ENCODE measurements around the gene HOXC6. TPM values are rescaled to one million over a fixed set of nuclear protein-coding genes. Genes with fewer than 3 reads are reported as not detected.

HOXC6 gene
- total RNA-seq, 1 experiment from 2014 or later = 7.1 TPM

DNA sequence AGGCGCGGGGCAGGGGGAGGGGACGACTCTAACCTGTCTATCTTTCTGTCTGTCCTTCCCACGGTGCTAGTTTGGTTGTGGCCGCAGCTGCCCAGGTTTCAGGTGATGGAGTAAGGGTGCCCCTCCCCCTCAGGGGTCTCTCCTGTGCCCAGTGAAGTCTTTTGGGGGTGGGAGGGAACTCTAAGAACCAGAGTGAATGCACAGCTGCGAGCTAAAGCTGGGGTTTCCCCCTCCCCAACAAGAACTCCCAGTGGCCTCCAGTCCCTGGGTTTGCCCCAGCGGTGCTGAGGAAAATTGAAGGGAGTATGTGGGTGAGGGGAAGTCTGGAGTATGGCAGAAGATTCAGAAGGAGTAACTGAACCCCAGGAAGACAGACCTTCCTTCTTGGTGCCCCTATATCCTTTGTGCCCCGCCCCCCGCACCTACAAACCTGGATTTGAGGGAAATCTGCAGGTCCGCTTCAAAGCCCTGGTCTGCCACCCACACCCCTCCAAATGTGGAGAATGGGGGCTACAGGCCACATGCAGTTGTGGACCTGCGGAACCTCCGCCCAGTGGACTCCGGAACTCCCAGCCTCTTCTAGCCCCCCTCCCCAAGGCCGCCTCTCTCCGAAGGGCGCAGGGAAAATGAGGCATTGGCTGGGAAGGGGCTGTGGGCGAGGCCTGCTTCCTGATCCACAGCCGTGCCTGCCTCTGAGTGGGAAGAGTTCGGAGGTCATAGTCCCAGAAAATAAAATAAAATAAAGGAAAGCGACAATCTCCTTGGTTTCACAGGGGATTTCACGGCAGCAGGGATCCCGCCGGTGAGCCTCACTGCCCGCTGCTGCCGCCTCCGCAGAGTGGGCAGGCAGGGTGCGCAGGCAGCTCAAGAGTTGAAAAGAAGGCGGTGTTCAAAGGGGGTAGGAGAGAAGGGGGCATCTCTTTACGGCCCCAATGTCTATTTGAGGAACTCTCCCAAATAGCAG, 31.7 kb upstream of the HOXC6 start:
- intact Hi-C loops (cut with micrococcal nuclease) = no loop called here
- no peak for DNase-seq (ENCODE audit: unreplicated experiment)
- no TSS peak for BruUV-seq (replicated peaks)
- peaks cover 7% of the 10 kb centered on the region for H3K27me3 Mint-ChIP-seq (ENCODE audit: insufficient read depth, unreplicated experiment)
- H3K9me3 Mint-ChIP-seq (ENCODE audit: unreplicated experiment) = no peaks in the 10 kb centered on the region
- H3K36me3 Mint-ChIP-seq (ENCODE audit: insufficient read depth, unreplicated experiment) = no peaks in the 10 kb centered on the region
- peaks cover 7% of the 10 kb centered on the region for H3K4me1 Mint-ChIP-seq (ENCODE audit: insufficient read depth, unreplicated experiment)
- H3K4me3 Mint-ChIP-seq (ENCODE audit: unreplicated experiment) = no peak overlapping the region
- ChIA-PET POLR2A (no interaction called here), CTCF (interaction anchor here (1.0 kb wide), 1 partner anchor 213 kb away, joined by 3 read pairs; no protein-coding TSS in a partner anchor)
- H3K27ac Mint-ChIP-seq (ENCODE audit: low read depth, unreplicated experiment) = no peak overlapping the region
- TF ChIP-seq CTCF (IDR thresholded peaks at IDR 0.05; ENCODE audit: unreplicated experiment) = no peak

DNA sequence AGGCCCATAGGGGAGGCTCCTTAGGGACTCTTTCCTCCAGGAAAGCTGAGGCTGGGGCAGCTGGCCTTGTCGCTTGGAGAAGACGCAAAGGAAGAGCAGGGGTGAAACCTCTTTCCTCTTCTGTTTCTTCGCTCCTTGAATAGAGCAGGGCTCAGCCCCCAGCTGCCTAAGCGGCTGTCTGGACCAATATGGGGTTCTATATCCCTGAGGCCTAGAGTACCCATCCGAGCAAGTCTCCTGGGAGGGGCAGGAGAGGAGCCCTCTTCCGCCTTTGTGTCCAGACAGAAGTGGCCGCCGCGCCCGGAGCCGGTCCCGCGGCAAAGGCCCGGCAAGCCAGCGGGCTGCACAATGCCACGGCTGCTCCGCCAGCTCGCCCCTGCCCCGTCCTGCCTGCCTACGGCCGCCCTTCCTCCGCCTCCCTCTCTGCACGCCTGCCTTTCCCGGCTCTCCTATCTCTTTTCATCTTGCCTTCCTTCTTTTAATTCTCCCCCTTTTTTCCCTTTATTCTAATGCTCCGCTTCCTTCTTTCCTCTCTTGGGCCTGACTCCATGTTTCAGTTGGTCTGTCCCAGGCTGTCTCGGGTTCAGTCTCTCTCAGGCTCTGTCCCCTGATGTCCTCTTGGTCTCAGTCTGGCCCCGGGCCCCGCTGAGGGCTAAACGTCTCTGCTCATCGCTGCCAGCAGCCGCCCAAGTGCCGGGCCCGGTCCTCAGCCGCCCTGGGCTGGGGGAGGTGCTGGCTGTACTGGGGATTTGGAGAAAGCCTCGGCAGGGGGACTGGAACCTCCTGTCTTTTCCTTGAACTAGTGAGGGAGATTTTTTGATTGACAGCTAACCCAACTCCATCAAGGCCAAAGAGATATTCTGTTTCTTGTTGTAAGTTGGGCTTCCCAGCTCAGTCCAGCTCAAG, 30.8 kb upstream of the HOXC6 start:
- no peak for DNase-seq (ENCODE audit: unreplicated experiment)
- POLR2A ChIA-PET = interaction anchor here (1.0 kb wide), 1 partner anchor 59 kb away, joined by 3 read pairs; the partner anchor contains the start of gene HOXC13
- Mint-ChIP-seq H3K27me3 (ENCODE audit: insufficient read depth, unreplicated experiment) (peaks cover 7% of the 10 kb centered on the region), H3K36me3 (ENCODE audit: insufficient read depth, unreplicated experiment) (no peaks in the 10 kb centered on the region), H3K9me3 (ENCODE audit: unreplicated experiment) (no peaks in the 10 kb centered on the region), H3K27ac (ENCODE audit: low read depth, unreplicated experiment) (no peak overlapping the region), H3K4me3 (ENCODE audit: unreplicated experiment) (no peak overlapping the region), H3K4me1 (ENCODE audit: insufficient read depth, unreplicated experiment) (peaks cover 12% of the 10 kb centered on the region)
- CTCF ChIA-PET = interaction anchor here (0.5 to 12.4 kb wide), 5 partner anchors 10 to 211 kb away, joined by 3 to 200 read pairs (median 4); partner anchors contain the start of gene HOXC10
- TF ChIP-seq CTCF (IDR thresholded peaks at IDR 0.05; ENCODE audit: unreplicated experiment) = no peak
- intact Hi-C loops (cut with micrococcal nuclease) = no loop called here
- no TSS peak for BruUV-seq (replicated peaks)

DNA sequence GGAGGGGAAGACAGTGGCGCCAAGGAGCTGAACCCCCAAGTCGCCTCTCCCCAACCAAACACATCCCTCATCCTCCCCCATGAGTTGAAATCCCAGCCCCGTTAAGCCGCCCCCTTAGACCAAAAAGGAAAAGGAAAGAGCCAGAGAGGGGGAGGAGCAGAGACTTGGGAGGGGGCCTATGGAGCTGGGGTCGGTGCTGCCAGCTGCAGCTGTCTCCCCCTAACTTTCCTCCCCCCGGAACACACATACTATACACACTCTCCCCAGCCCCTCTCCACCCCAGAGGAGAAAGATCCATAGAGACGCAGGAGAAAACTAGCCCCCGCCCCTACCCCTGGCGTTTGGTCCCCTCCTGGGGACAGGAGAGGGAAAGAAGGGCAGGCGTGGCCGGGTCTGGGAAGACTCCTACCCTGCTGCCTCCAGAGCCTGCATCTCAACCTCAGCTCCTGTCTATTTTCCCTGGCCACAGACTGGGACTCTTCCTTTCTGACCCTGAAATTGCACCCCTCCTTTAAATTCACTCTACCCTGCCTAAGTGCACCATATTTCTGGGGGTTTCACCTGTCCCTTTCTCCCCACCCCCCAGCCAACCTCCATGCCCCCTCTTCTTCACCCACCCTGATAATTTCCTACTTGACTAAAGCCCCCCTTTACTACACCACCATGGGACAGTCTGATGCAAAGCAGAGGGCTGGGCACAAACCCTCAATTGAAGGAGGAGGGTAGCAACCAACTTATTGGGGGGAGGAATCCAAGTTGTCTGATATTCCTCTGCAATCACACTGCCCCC, 29.9 kb upstream of the HOXC6 start:
- CTCF ChIA-PET = interaction anchor here (0.5 to 12.4 kb wide), 12 partner anchors 9 to 252 kb away, joined by 3 to 200 read pairs (median 4); partner anchors contain the start of genes HOXC10, HOXC11 and HOXC8
- peaks cover 7% of the 10 kb centered on the region for H3K27me3 Mint-ChIP-seq (ENCODE audit: insufficient read depth, unreplicated experiment)
- no TSS peak for BruUV-seq (replicated peaks)
- H3K36me3 Mint-ChIP-seq (ENCODE audit: insufficient read depth, unreplicated experiment) = peaks cover 8% of the 10 kb centered on the region
- DNase-seq (ENCODE audit: unreplicated experiment) = no peak
- H3K9me3 Mint-ChIP-seq (ENCODE audit: unreplicated experiment) = no peaks in the 10 kb centered on the region
- H3K4me1 Mint-ChIP-seq (ENCODE audit: insufficient read depth, unreplicated experiment) = peaks cover 12% of the 10 kb centered on the region
- intact Hi-C loops (cut with micrococcal nuclease) = no loop called here
- POLR2A ChIA-PET = interaction anchor here (1.0 to 2.7 kb wide), 6 partner anchors 7 to 271 kb away, joined by 3 to 32 read pairs (median 9); partner anchors contain the start of genes CALCOCO1, HOXC13 and SMUG1
- H3K4me3 Mint-ChIP-seq (ENCODE audit: unreplicated experiment) = peak overlapping the region; percentile 89
- no peak overlapping the region for H3K27ac Mint-ChIP-seq (ENCODE audit: low read depth, unreplicated experiment)
- no peak for TF ChIP-seq CTCF (IDR thresholded peaks at IDR 0.05; ENCODE audit: unreplicated experiment)
